Measurements from ENCODE around the gene SEMA6B.
A peak's percentile ranks its signal among the peaks of the same experiment; 100 is the strongest.

SEMA6B gene

GRCh38 chr19:4502282-4503131, 57.0 kb downstream of the SEMA6B start:
- TF ChIP-seq, protein P1, sequence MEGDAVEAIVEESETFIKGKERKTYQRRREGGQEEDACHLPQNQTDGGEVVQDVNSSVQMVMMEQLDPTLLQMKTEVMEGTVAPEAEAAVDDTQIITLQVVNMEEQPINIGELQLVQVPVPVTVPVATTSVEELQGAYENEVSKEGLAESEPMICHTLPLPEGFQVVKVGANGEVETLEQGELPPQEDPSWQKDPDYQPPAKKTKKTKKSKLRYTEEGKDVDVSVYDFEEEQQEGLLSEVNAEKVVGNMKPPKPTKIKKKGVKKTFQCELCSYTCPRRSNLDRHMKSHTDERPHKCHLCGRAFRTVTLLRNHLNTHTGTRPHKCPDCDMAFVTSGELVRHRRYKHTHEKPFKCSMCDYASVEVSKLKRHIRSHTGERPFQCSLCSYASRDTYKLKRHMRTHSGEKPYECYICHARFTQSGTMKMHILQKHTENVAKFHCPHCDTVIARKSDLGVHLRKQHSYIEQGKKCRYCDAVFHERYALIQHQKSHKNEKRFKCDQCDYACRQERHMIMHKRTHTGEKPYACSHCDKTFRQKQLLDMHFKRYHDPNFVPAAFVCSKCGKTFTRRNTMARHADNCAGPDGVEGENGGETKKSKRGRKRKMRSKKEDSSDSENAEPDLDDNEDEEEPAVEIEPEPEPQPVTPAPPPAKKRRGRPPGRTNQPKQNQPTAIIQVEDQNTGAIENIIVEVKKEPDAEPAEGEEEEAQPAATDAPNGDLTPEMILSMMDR (conservative IDR thresholded peaks at IDR 0.05; ENCODE audit: low read depth), result no peak
- ChIA-PET CTCF (interaction anchor here (0.6 kb wide), 1 partner anchor 59 kb away, joined by 3 read pairs; no protein-coding TSS in a partner anchor), POLR2A (ENCODE audit: low non-redundant PET) (interaction anchor here (1.0 kb wide), 1 partner anchor 31 kb away, joined by 3 read pairs; no protein-coding TSS in a partner anchor)
- DNase-seq (ENCODE audit: low spot score), result no peak
- peak overlapping the region; percentile 40 for H3K27ac ChIP-seq

- CTCF ChIA-PET, result no interaction called here
Observed at GRCh38 chr19:4501691-4502090, 57.8 kb downstream of the SEMA6B start.

GRCh38 chr19:4500841-4501591, 58.5 kb downstream of the SEMA6B start:
- POLR2A ChIA-PET (ENCODE audit: low non-redundant PET), result no interaction called here
- peak overlapping the region; percentile 40; the same call in 1 of the 2 replicates for H3K27ac ChIP-seq
- no peak for DNase-seq (ENCODE audit: low spot score)
- TF ChIP-seq, protein P1 (conservative IDR thresholded peaks at IDR 0.05; ENCODE audit: low read depth), result no peak
- CTCF ChIA-PET, result no interaction called here

More at GRCh38 chr19:4501691-4502090, 57.8 kb downstream of the SEMA6B start:
- no peak for DNase-seq (ENCODE audit: low spot score)
- peak overlapping the region; percentile 40; the same call in 1 of the 2 replicates for H3K27ac ChIP-seq
- POLR2A ChIA-PET (ENCODE audit: low non-redundant PET), result interaction anchor here (1.0 kb wide), 1 partner anchor 30 kb away, joined by 3 read pairs; no protein-coding TSS in a partner anchor
- TF ChIP-seq, protein P1 (conservative IDR thresholded peaks at IDR 0.05; ENCODE audit: low read depth), result no peak

DNA sequence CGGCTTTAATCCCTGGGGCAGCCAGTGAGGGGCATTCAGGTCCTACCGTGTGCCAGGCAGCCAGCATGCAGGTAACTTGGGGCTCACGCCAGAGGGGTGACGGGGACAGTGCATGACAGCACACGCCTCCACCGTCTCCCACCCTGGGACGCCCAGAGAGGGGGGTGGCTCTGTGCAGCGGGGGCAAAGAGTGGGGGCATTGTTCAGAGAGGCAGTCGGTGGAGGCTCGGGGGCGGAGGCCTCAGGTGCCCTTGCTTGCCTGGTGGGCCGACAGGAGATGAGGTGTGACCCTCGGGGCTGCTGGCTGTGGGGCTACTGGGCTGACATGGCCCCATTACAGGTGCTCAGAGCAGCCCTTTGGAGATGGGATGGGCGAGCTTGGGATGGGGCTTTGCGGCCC, 59.6 kb downstream of the SEMA6B start:
- POLR2A ChIA-PET (ENCODE audit: low non-redundant PET), result no interaction called here
- TF ChIP-seq, protein P1 (conservative IDR thresholded peaks at IDR 0.05; ENCODE audit: low read depth), result no peak

DNA sequence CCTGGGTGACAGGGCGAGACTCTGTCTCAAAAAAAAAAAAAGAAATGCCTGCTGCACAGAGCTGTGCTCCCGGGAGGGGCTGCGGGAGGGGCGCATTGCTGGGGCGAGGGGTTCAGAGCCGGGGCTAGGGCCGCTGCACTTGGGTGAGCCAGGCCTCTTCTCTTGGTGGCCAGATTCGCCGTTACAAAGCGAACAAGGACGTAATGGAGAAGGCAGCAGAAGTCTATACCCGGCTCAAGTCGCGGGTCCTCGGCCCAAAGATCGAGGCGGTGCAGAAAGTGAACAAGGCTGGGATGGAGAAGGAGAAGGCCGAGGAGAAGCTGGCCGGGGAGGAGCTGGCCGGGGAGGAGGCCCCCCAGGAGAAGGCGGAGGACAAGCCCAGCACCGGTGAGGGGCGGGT, 60.2 kb downstream of the SEMA6B start:
- POLR2A ChIA-PET (ENCODE audit: low non-redundant PET), result no interaction called here
- CTCF ChIA-PET, result interaction anchor here (1.4 to 1.9 kb wide), 2 partner anchors 24 to 26 kb away, joined by 3 to 4 read pairs; no protein-coding TSS in a partner anchor
- TF ChIP-seq, protein P1 (conservative IDR thresholded peaks at IDR 0.05; ENCODE audit: low read depth), result no peak
- no peak overlapping the region for H3K27ac ChIP-seq
- DNase-seq (ENCODE audit: low spot score), result no peak

More for the DNA sequence above, 59.6 kb downstream of the SEMA6B start:
- no peak for DNase-seq (ENCODE audit: low spot score)
- CTCF ChIA-PET, result interaction anchor here (1.9 kb wide), 1 partner anchor 24 kb away, joined by 4 read pairs; no protein-coding TSS in a partner anchor
- no peak overlapping the region for H3K27ac ChIP-seq

DNA sequence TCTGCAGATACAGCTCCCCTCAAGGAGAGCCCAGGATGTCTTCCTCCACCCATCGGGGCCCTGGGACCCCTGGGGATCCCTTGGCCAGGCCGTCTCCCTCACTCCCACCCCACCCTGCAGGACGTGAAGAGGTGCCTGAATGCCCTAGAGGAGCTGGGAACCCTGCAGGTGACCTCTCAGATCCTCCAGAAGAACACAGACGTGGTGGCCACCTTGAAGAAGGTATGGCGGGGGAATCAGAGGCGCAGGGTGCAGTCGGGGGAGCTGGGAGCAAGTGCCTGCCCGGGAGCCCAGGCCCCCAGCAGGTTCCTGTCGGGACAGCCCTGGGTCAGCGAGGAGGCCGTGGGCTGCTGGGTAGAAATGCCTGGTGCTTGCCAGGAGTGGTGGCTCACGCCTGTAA, 60.8 kb downstream of the SEMA6B start:
- H3K27ac ChIP-seq, result no peak overlapping the region
- CTCF ChIA-PET, result interaction anchor here (0.7 to 1.9 kb wide), 3 partner anchors 25 to 231 kb away, joined by 3 to 4 read pairs (median 3); no protein-coding TSS in a partner anchor
- TF ChIP-seq, protein P1 (conservative IDR thresholded peaks at IDR 0.05; ENCODE audit: low read depth), result no peak
- POLR2A ChIA-PET (ENCODE audit: low non-redundant PET), result no interaction called here
- no peak for DNase-seq (ENCODE audit: low spot score)
